AML-193 (cell line): ENCODE measurements around the gene OSCP1.
A peak's percentile ranks its signal among the peaks of the same experiment; 100 is the strongest.

Source experiments
- DNase-seq, 2 experiments: peaks; one replicate each; lab custom pipeline; 2025; lab: John Stamatoyannopoulos, UW

The OSCP1 gene

DNA sequence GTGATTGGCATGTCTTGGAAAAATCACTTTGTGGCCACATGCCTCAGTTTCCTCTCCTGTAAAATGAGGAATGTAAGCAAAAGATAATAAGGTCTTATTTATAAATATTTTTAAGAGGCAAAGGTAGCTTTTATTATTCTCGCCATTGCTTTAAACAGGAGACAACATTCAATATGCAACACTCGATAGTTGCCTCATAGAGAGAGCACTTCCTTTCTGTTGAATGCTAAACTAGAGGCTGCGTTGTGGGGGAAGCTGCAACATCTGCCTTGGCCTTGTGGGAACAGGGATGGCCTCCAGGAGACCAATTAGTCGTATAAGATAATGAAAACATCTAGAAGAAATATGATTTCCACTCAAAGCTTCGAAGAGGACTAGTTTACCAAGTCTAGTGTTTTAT lies 3.5 kb downstream of the OSCP1 start:
- DNase-seq = peak; percentile 66 to 70

DNA sequence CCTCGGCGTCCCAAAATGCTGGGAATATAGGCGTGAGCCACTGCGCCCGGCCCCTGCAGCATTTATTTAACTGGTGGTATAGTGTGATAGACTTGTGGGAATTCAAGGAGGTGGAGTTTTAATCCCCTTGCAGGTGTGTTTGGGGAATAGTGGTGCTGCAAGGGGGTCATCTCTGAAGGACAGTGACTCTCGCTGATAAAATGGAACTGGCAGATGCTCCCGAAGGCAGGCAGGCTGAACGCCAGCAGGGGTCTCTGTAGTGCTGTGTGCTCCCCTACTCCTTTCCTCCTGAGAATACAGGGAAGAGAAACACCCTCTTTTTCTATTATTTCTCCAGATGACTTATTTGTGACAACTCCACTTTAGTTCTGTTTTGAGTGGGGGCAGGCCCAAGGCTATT lies 4.0 kb downstream of the OSCP1 start:
- peak; percentile 67 to 78 for DNase-seq

GRCh38 chr1:36443297-36443696 lies 7.0 kb downstream of the OSCP1 start:
- DNase-seq = no peak

DNA sequence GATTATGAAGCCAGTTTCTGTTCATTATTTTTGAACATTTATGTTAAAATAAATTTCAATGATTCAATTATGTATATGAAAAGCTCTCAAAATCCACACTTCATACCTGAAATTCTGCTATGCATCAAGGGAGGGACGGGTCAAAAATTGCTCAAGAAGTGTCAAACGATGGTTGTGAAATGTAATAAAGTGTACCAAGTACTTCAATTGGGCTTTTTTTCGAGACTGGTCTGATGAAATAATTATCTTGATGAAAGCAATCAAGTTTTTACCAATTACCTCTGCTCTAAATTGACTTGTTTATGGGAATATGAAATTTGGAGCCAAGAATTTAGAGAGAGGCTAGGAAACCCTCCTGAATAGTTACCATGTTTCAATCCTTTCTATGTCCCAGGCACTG lies 7.9 kb downstream of the OSCP1 start:
- DNase-seq = no peak

DNA sequence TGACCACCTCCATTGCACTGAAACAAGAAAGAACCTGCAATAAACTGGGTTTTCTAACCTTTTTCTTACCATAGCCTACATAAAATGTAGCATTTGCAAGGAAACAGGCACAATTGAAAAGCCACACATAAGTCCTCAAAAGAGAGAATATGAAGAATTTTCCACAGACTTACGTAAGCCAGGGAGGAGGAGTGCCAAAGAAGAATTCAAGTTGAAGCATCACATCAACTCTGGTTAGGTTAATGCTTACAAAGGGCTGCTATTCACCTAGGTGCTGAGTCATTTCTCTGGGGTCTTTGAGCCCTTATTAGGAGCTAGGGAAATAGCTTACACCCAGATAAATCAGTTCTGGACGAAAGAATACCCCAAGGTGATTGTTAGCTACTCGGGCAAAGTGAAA lies 9.6 kb downstream of the OSCP1 start:
- DNase-seq = no peak

DNA sequence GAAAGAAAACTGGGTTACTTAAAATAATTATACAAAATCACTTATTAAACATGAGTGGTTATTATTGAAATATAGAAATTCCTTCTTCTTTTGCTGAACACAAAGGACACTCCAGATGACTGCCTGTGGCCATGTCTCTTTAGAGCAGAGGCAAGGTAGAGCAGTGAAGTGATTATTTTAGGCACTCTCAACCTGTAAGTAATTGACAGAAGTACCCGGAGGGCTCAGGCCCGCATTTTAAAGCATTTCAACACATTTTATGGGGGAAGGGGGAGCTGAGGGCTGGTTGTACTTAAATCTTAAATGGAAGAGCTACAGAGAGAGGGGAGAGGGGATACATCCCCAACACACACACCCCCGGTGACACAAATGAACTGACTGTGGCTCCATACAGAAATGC lies 10.2 kb downstream of the OSCP1 start:
- DNase-seq = no peak

DNA sequence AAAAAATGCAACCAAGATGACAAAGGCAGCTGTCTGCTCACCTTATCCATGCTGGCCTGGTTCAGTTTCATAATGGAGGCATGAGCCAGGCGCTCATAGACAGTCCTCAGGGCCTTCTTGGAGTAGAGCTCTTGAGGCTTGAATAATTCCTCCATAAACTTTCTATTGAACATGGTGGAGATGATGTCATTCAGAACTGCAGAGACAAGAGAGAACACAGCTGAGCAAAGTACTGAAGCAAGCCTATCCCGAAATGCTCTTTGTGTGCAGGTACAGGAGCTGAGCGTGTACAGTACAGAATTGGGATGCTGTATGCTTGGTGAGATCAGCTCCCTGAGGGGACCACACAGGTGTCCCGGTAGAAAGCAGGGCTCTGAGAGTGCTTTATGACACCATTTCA lies 11.5 kb downstream of the OSCP1 start:
- DNase-seq = no peak

DNA sequence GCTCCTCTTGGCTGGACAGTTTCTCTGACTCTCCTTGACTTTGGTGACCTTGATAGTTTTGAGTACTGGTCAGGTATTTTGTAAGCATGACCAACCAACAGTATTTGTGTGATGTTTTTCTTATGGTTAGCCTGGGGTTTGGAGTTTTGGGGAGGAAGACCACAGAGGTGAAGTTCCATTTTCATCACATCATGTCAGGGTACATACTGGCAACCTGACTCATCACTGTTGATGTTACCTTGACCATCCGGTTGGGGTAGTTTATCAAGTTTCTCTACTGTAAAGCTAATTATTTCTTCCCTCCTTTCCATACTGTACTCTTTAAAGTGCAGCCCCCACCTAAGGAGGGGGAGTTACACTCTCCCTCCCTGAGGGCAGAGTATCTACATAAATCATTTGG lies 13.4 kb downstream of the OSCP1 start:
- DNase-seq = no peak

DNA sequence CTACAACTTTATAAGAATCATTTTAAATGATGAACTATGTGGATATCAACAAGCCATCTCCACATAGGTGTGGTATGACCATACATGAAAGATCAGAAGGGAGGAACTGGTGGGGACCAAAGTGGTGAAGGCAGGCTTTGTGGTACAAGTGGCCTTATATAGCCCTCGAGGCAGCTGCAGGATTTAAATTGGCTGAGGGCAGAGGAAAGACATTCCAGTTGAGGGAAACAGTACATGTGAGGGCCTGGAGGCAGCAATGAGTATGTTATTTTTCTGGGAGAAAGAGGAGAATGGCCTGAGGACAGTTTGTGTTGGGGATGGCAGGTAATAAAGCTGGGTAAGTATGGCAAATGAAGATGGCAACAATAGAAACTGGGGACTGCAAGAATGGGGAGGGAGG lies 17.1 kb downstream of the OSCP1 start:
- no peak for DNase-seq

GRCh38 chr1:36432616-36433015 lies 17.6 kb downstream of the OSCP1 start:
- no peak for DNase-seq

DNA sequence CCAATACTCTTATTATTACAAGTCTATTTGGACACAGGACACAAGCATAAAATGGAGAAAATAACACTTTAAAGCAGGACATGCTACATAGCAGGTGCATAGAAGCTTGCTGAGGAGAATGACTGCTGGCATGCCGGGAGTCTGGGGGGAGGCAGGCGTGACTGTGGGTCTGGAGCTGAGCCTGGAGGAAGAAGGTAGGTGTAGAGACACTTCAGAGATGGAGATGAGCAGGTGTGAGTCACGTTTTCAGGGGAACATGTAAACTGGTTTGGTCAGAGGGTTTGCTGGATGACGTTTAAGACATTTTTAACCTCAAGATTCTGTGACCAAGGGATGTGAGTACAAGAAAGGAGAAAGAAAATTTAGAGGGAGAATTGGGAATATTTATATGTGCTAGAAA lies 24.5 kb downstream of the OSCP1 start:
- no peak for DNase-seq

- DNase-seq = no peak
Measured at GRCh38 chr1:36421649-36422048, 28.6 kb downstream of the OSCP1 start.

DNA sequence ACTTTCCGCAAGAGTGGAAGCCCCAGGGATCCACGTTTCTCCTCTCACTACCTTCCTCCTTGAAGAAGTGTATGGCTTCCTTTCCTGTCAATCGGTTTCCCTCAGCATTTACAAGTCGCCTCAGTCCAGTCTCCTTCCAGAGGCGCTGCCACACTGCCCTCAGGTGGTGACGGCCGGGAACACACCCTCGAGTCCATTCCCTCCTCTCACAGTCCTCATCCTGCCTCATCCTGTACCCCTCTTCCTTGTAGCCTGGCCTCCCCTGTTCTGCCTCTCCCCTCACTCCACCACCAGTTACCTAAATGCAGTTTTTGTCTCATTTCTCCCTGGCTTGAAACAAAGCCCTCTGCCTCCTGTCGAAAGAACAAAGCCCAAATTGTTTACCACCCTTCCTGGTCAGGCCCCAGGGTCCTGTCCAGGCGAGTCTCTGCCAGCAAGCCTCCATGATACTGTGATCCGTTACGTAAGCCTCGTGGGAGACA lies 29.4 kb downstream of the OSCP1 start:
- peak; percentile 76 to 79 for DNase-seq

- no peak for DNase-seq
Measured at GRCh38 chr1:36420409-36420808, 29.8 kb downstream of the OSCP1 start.

- DNase-seq = no peak
Measured at GRCh38 chr1:36419569-36419968, 30.7 kb downstream of the OSCP1 start.

DNA sequence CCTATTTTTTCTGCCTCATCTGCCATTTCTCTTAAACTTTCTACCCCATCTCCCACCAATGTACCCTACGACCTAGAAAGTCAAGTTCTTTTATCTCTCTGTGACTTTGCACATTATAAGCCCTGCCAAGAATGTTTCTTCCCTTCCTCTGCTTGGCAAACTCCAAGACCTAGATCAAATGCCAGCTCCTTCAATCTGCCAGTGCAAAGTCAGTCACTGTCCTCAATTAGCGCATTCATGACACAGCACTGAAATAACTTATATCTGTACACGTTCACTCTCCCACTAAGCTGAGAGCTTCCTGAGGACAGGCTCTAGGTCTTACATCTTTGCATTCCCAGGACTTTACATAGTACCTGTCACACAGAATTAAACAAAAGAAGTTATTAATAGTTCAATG lies 31.1 kb downstream of the OSCP1 start:
- DNase-seq = no peak

DNA sequence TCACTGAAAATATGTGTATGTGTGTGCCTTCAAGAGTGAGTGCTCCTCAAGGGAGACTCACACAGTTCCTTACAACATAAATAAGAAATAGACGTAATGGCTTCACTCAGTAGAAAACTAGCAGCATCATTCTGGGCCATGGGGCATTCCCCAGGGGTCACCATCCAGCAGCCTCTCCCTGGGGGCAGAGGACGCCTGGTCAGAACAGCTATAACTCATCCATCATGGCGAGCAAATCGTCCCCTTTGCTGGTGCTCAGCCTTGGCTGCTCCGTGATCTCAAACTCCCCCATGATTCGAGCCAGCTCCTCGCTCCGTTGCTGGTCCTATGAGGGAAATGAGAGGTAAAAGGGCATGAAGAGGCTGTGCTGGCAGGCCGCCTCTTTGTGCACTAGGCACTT lies 32.3 kb downstream of the OSCP1 start:
- DNase-seq = no peak

DNA sequence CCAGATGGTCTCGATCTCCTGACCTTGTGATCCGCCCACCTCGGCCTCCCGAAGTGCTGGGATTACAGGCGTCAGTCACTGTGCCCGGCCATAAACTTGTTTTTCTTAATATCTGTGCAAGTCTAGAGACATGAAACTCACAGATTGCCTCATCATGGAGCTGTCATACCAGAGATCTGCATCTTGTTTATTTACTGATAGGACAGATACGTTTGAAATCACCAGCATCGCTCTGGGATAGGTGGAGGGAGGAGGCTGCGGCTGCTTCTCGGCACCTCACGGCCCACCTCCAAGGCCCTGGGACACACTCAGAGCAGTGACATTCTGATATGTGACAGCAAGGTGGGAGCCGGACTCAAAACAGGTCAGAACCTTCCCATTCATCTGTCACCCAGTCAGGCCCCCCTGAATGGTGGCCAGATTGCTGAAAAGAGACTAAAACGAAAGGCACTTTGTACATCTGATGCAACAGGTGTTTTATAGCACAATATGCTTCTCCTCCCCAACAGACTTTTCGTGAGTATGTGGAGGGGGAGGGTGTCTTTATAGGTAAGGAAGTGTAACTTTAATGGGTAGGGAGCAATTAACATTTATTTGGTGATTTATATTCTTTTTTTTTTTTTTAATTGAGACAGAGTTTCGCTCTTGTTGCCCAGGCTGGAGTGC lies 34.5 kb downstream of the OSCP1 start:
- no peak for DNase-seq

DNA sequence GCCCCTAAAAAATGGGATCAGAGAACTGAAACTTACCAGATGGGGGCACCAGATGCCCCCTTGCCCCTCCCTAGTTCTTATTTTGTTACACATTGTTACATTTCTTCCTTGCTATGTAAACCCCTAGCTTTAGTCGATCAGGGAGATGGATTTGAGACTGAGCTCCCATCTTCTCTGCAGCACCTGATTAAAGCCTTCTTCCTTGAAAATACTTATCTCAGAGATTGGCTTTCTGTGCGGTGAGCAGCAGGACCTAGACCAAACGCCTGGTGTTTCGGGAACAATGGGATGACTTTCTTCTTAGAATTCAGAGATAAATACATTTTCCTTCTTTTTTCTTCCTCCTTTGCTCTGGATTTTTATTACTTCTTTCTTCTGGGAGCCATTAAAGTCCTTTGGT lies 35.9 kb downstream of the OSCP1 start:
- no peak for DNase-seq

DNA sequence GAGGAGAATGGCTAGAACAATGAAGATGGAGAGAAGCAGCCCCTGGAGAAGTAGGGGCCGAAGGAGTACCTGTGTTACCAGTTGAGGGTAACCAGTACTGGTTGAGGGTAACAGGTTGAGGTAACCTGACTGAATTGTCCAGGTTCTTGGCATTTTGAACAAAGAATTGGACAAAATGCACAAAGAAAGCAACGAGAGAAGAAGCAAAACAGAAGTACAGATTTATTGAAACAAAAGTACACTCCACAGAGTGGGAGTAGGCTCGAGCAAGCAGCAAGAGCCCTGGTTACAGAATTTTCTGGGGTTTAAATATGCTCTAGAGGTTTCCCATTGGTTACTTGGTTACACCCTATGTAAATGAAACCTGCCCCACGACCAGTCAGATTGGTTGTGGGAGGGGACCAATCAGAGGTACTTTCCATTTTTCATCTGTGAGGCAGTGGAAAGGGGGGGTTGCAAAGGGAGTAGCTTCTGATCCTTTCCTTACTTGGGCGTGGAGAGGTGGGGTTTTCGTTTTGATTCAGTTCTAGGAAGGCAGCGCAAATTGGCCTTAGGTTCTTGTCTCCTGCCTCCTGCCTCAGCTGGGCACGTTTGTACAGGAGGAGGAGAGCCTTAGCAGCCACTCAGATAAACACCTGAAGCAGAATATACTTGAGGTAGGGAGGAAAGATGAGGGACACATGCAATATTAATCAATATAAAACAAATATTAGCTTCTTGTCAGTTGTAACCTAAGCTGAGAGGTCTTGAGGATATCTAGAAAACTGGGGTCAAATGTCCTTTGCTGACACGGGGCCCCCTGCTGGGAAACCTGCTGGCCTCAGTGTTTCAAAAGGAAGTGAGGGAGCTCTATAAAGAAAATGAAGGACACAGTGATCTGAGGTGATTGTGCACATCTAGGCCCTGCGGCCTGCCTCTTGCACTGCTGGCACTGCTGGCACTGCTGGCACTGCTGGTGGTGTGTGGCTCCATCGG lies 38.3 kb downstream of the OSCP1 start:
- peak in 1 of 2 experiments; percentile 1 for DNase-seq

- DNase-seq = no peak
Measured at GRCh38 chr1:36408479-36408878, 41.8 kb downstream of the OSCP1 start.

DNA sequence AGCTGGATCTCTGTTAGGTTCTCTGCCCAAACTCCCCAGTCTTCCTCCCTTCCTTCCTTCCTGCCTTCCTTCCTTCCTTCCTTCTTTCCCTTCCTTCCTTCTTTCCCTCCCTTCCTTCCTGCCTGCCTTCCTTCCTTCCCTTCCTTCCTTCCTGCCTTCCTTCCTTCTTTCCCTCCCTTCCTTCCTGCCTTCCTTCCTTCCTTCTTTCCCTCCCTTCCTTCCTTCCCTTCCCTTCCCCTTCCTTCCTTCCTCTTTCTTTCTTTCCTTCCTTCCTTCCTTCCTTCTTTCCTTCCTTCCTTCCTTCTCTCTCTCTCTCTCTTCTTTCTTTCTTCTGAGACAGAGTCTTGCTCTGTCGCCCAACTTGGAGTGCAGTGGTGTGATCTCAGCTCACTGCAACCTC lies 43.8 kb downstream of the OSCP1 start:
- DNase-seq = no peak

GRCh38 chr1:36402504-36402890 lies 47.8 kb downstream of the OSCP1 start:
- no peak for DNase-seq
